ENCODE measurements around the gene LAMTOR1. TPM values are rescaled to one million over a fixed set of nuclear protein-coding genes. Genes with fewer than 3 reads are reported as not detected.

The LAMTOR1 gene
- 90.9 and 101 TPM in 2 replicates for total RNA-seq (2021)
- Bru-seq, nascent RNA, result percentile 85 among the genes with signal in this experiment
- BruChase-seq, experiment 1, labeled RNA remaining after a 2-hour chase, result percentile 86 among the genes with signal in this experiment
- percentile 86 among the genes with signal in this experiment for BruChase-seq, experiment 2, labeled RNA remaining after a 6-hour chase
- long read RNA-seq, transcript LAMTOR1-201 (5 exons, 1,179 nt), result major isoform, 128 of 232 reads
- long read RNA-seq, partial matches to known transcripts, result 98 of 232 reads
- long read RNA-seq, other reads (novel, unspliced or antisense), result 4 of 232 reads

GRCh38 chr11:72102946-72103753, at the start of gene LAMTOR1:
Gene LAMTOR1, minus strand, starts transcription at chr11:72103297. Its CDS starts 73 bp downstream, at chr11:72103224.
- Histone ChIP-seq H3K4me3 (ENCODE audit: low read depth, low read length, poor library complexity, severe bottlenecking) (peak within 1 kb of the TSS; percentile 88), H3K27me3 (replicated peaks; ENCODE audit: insufficient read depth, low read depth, low read length, poor library complexity) (no peaks in the 10 kb centered on the region), H3K4me1 (ENCODE audit: insufficient read depth, low read length, poor library complexity, severe bottlenecking) (peaks cover 14% of the 10 kb centered on the region), H3K36me3 (ENCODE audit: insufficient read depth, low read length, poor library complexity, severe bottlenecking) (peaks cover 11% of the 10 kb centered on the region), H3K27ac (ENCODE audit: low read depth, low read length, poor library complexity, severe bottlenecking) (peak within 1 kb of the TSS; percentile 94), H3K9me3 (ENCODE audit: low read depth, low read length, poor library complexity, severe bottlenecking) (no peaks in the 10 kb centered on the region)
- ChIA-PET POLR2A (ENCODE audit: low non-redundant PET) (no interaction called here), CTCF (no interaction called here)
- no peak for TF ChIP-seq EZH2 (IDR thresholded peaks at IDR 0.05; ENCODE audit: borderline replicate concordance, low read depth, low read length, poor library complexity, severe bottlenecking)
- peak; percentile 48 for TF ChIP-seq CTCF (conservative IDR thresholded peaks at IDR 0.05; ENCODE audit: low read depth, low read length)
- no TSS peak for BruUV-seq (replicated peaks)
- peak; percentile 100 for DNase-seq (ENCODE audit: low spot score)
- intact Hi-C loops (cut with micrococcal nuclease; ENCODE audit: unreplicated experiment), result loop anchor here (1.0 kb wide), 2 partner anchors 9 to 23 kb away; partner anchors contain the start of genes ANAPC15, LRRC51 and NUMA1

GRCh38 chr11:72150882-72151281, 47.8 kb upstream of the LAMTOR1 start:
- intact Hi-C loops (cut with micrococcal nuclease; ENCODE audit: unreplicated experiment), result no loop called here
- H3K27me3 ChIP-seq (replicated peaks; ENCODE audit: insufficient read depth, low read depth, low read length, poor library complexity), result no peaks in the 10 kb centered on the region
- BruUV-seq (replicated peaks), result no TSS peak
- ChIA-PET CTCF (no interaction called here), POLR2A (ENCODE audit: low non-redundant PET) (no interaction called here)
- H3K9me3 ChIP-seq (ENCODE audit: low read depth, low read length, poor library complexity, severe bottlenecking), result no peaks in the 10 kb centered on the region
- peaks cover 4% of the 10 kb centered on the region for H3K4me1 ChIP-seq (ENCODE audit: insufficient read depth, low read length, poor library complexity, severe bottlenecking)
- H3K4me3 ChIP-seq (ENCODE audit: low read depth, low read length, poor library complexity, severe bottlenecking), result no peak overlapping the region
- TF ChIP-seq CTCF (conservative IDR thresholded peaks at IDR 0.05; ENCODE audit: low read depth, low read length) (no peak), EZH2 (IDR thresholded peaks at IDR 0.05; ENCODE audit: borderline replicate concordance, low read depth, low read length, poor library complexity, severe bottlenecking) (no peak)
- no peak for DNase-seq (ENCODE audit: low spot score)
- H3K27ac ChIP-seq (ENCODE audit: low read depth, low read length, poor library complexity, severe bottlenecking), result no peak overlapping the region
- no peaks in the 10 kb centered on the region for H3K36me3 ChIP-seq (ENCODE audit: insufficient read depth, low read length, poor library complexity, severe bottlenecking)

GRCh38 chr11:72146625-72147024, 43.5 kb upstream of the LAMTOR1 start:
- no peak for DNase-seq (ENCODE audit: low spot score)
- no peaks in the 10 kb centered on the region for H3K36me3 ChIP-seq (ENCODE audit: insufficient read depth, low read length, poor library complexity, severe bottlenecking)
- no peaks in the 10 kb centered on the region for H3K4me1 ChIP-seq (ENCODE audit: insufficient read depth, low read length, poor library complexity, severe bottlenecking)
- H3K27ac ChIP-seq (ENCODE audit: low read depth, low read length, poor library complexity, severe bottlenecking), result no peak overlapping the region
- intact Hi-C loops (cut with micrococcal nuclease; ENCODE audit: unreplicated experiment), result no loop called here
- TF ChIP-seq CTCF (conservative IDR thresholded peaks at IDR 0.05; ENCODE audit: low read depth, low read length) (no peak), EZH2 (IDR thresholded peaks at IDR 0.05; ENCODE audit: borderline replicate concordance, low read depth, low read length, poor library complexity, severe bottlenecking) (no peak)
- H3K4me3 ChIP-seq (ENCODE audit: low read depth, low read length, poor library complexity, severe bottlenecking), result no peak overlapping the region
- no TSS peak for BruUV-seq (replicated peaks)
- POLR2A ChIA-PET (ENCODE audit: low non-redundant PET), result no interaction called here
- CTCF ChIA-PET, result no interaction called here
- no peaks in the 10 kb centered on the region for H3K27me3 ChIP-seq (replicated peaks; ENCODE audit: insufficient read depth, low read depth, low read length, poor library complexity)
- no peaks in the 10 kb centered on the region for H3K9me3 ChIP-seq (ENCODE audit: low read depth, low read length, poor library complexity, severe bottlenecking)
